Subcutaneous abdominal adipose tissue (tissue), 5 donors: Measurements from ENCODE around the gene SLC38A10.

Experiments used
- H3K27ac ChIP-seq: one replicate; pipeline ENCODE4 v1.7.0; 2013; ENCODE audit warnings: low read depth, mild to moderate bottlenecking, inconsistent platforms, low read length, moderate library complexity
- H3K27me3 ChIP-seq, 5 donors: one replicate each; pipeline ENCODE4 v1.7.0; 2013; ENCODE audit warnings: low read length in 5 of 5, inconsistent platforms in 1 of 5; ENCODE audit not compliant: control insufficient read depth in 5 of 5, insufficient read depth in 4 of 5
- H3K36me3 ChIP-seq, 5 donors: one replicate each; pipeline ENCODE4 v1.7.0; 2013; ENCODE audit warnings: low read length in 5 of 5; ENCODE audit not compliant: control insufficient read depth in 5 of 5, insufficient read depth in 5 of 5
- H3K4me1 ChIP-seq, 5 donors: one replicate each; pipeline ENCODE4 v1.7.0; 2013; ENCODE audit warnings: low read length in 5 of 5, mild to moderate bottlenecking in 3 of 5, moderate library complexity in 1 of 5; ENCODE audit not compliant: control insufficient read depth in 5 of 5, insufficient read depth in 5 of 5
- H3K4me3 ChIP-seq, 5 donors: one replicate each; pipeline ENCODE4 v1.7.0; 2013; ENCODE audit warnings: low read length in 5 of 5, low read depth in 1 of 5
- H3K9ac ChIP-seq, 5 donors: one replicate each; pipeline ENCODE4 v1.7.0; 2013; ENCODE audit warnings: low read length in 5 of 5, mild to moderate bottlenecking in 4 of 5, moderate library complexity in 3 of 5
- H3K9me3 ChIP-seq, 5 donors: one replicate each; pipeline ENCODE4 v1.7.0; 2013; ENCODE audit warnings: low read length in 5 of 5; ENCODE audit not compliant: control insufficient read depth in 5 of 5
- donor health status: healthy.
- donor health status: healthy.
- donor health status: healthy.
- donor health status: healthy.
- donor health status: healthy.

The SLC38A10 gene

DNA sequence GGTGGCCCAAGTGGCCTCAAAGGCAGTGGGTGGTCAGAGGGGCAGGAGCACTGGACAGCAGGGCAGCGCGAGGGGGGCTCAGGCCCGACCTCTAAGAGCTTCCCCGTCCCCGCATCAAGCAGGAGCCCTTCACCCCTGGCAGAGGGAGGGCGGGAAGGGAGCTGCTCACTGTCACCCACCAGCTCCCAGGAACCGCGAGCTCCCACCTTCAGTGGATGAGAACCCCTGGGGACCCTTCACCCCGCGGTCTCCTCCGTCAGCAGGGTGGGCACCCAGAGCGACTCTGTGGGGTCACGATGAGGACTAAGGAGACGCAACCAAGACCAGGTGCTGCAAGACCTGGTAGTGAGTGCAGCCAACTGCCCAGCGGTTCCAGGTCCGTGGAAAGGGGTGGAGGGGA lies 86.0 kb downstream of the SLC38A10 start:
- H3K27me3 ChIP-seq: no peaks in the 10 kb centered on the region
- H3K36me3 ChIP-seq: peaks cover 0 to 11% (median 2%) of the 10 kb centered on the region in 5 donors
- no peaks in the 10 kb centered on the region for H3K9me3 ChIP-seq
- H3K9ac ChIP-seq: no peak overlapping the region
- H3K27ac ChIP-seq: no peak overlapping the region
- no peak overlapping the region for H3K4me3 ChIP-seq
- H3K4me1 ChIP-seq: peaks cover 0 to 9% (median 4%) of the 10 kb centered on the region in 5 donors

DNA sequence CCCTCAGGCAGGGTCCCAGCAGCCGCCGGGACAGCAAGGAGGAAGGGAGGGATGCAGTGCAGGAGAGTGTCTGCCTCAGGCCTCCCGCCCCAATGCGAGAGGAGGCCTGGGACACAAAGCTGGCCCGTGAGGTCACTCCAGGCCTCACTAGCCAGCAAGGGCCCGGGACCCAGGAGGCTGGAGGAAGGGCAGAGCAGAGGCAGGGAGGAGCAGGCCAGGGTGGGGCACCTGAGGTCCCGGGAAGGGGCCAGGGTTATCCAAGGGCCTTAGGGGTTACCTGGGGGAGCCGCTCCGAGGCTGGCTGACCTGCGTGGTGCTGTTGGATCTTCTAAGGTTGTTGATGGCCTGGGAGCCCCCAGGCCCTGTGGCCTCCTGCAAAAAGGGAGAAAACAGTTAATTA lies 86.5 kb downstream of the SLC38A10 start:
- Histone ChIP-seq H3K27ac (no peak overlapping the region), H3K4me1 (peaks cover 0 to 9% (median 4%) of the 10 kb centered on the region in 5 donors), H3K27me3 (no peaks in the 10 kb centered on the region), H3K9me3 (no peaks in the 10 kb centered on the region), H3K4me3 (no peak overlapping the region), H3K36me3 (peaks cover 0 to 15% (median 6%) of the 10 kb centered on the region in 5 donors), H3K9ac (no peak overlapping the region)

DNA sequence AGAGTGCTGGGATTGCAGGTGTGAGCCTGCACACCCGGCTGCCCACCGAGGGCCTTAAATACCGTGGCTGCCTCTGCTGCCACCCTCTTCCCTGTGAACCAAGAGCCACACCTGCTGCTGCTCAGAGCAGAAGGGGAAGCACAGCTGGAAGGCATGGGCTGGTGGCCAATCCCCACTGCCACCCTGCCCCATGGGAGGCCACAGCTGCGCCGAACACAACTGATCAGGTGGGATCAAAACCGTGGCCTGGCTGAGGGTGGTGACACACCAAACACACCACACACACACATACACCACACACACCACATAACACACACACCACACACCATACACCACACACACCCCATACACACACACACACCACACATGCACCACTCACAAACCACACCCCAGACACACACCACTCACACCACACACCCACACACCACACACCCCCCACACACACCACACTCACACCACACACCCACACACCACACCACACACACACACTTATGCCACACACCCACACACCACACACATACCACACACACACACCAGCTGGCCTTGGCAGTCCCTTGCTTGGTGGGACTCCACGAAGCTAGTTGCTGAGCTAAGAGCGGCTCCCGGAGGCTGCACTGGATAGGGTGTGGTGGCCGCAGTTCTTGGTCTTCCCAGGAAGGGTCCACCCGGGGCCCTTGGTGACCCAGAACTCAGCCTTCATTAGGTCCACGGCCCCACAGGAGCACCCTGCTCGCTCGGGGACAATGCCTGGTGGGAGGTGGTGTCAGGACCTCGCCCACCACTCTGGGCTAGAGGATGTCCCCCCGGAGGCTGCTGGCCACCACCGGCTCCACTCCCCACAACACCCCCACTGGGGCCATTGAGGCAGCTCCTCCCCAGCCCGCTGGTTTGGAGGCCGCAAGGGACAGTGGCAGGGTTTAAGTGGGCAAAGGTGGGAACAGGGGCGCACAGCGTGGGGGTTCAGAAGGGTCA lies 87.2 kb downstream of the SLC38A10 start:
- H3K27ac ChIP-seq: no peak overlapping the region
- H3K27me3 ChIP-seq: no peaks in the 10 kb centered on the region
- H3K4me3 ChIP-seq: no peak overlapping the region
- H3K9ac ChIP-seq: no peak overlapping the region
- peaks cover 0 to 9% (median 4%) of the 10 kb centered on the region in 5 donors for H3K4me1 ChIP-seq
- peaks cover 0 to 22% (median 10%) of the 10 kb centered on the region in 5 donors for H3K36me3 ChIP-seq
- no peaks in the 10 kb centered on the region for H3K9me3 ChIP-seq

DNA sequence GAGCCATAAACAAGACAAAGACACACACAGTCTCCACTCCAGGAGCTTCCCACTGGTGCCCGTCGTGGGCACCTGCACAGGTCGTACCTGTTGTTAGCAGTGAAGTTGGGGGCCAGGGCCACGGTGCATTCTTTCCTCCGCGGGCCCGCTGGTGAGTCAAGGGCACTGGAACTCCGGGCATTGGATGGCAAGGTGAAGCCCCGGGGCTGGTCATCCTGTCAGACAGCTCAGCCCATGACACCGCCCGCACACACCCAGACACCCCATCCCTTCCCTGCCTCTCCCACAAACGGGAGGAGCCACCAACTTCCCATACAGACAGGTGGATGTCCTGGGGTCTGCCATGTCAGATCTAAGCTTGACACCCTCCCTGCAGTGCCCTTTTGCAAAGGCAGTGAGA lies 88.5 kb downstream of the SLC38A10 start:
- Histone ChIP-seq H3K27me3 (no peaks in the 10 kb centered on the region), H3K36me3 (peaks cover 0 to 23% (median 10%) of the 10 kb centered on the region in 5 donors), H3K9ac (no peak overlapping the region), H3K9me3 (no peaks in the 10 kb centered on the region), H3K4me1 (peaks cover 0 to 9% (median 4%) of the 10 kb centered on the region in 5 donors), H3K27ac (no peak overlapping the region), H3K4me3 (no peak overlapping the region)

DNA sequence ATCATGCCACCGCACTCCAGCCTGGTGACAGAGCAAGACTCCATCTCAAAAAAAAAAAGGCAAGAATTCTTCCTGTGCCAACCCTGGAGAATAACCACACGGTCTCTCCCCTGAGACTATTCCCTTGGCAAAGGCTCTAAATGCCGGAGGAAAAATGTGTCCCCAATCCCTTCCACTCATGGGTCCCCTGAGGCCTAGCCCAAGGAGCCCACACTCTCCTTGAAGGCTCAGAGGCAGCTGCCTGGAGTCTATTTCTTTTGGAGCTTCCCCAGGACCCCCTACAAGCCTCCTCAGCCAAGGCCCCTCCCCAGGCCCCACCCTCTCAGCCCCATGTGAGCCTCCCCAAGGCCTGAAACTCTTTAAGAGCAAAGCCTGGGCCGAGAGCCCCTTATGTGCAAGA lies 88.9 kb downstream of the SLC38A10 start:
- peaks cover 0 to 9% (median 4%) of the 10 kb centered on the region in 5 donors for H3K4me1 ChIP-seq
- no peaks in the 10 kb centered on the region for H3K9me3 ChIP-seq
- no peak overlapping the region for H3K4me3 ChIP-seq
- no peaks in the 10 kb centered on the region for H3K27me3 ChIP-seq
- H3K36me3 ChIP-seq: peaks cover 0 to 23% (median 10%) of the 10 kb centered on the region in 5 donors
- no peak overlapping the region for H3K27ac ChIP-seq
- no peak overlapping the region for H3K9ac ChIP-seq

DNA sequence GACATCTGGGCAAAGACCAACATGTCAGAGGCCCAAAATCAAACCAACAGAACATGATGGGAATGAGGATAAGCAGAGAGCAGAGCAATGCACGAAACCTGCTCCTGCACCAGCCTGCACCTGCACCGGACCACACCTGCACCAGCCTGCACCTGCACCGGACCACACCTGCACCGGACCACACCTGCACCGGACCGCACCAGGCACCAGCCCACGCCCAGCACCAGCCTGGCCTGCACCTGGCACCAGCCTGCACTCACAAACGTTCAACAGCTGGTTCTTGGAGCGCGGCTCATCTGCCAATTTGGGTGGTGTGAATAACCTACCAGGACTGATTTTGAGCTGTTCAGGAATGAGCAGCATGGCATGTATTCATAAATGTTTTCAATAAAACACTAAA lies 90.5 kb downstream of the SLC38A10 start:
- H3K27ac ChIP-seq: no peak overlapping the region

DNA sequence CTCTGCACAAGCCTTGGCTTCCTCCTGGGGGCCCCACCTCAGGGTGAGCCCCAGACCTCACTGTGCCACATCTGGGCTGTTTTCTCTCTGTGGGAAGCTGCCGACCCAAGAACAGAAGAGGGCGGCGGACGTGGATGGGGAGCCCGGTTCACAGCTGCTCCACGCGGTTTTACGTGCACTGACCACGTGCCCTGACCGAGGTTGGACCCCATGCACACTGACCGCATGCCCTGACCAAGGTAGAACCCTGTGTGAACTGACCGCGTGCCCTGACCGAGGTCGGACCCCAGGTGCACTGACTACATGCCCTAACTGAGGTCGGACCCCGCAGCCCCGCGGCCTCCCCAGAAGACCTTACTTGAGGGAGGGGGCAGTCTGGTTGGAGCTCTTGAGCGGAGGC lies 92.0 kb downstream of the SLC38A10 start:
- Histone ChIP-seq H3K27ac (no peak overlapping the region), H3K9ac (no peak overlapping the region), H3K27me3 (no peaks in the 10 kb centered on the region), H3K4me1 (peaks cover 0 to 21% (median 6%) of the 10 kb centered on the region in 5 donors), H3K9me3 (no peaks in the 10 kb centered on the region), H3K4me3 (no peak overlapping the region), H3K36me3 (peaks cover 0 to 31% (median 11%) of the 10 kb centered on the region in 5 donors)

More for the DNA sequence above, 90.5 kb downstream of the SLC38A10 start:
- no peak overlapping the region for H3K9ac ChIP-seq
- no peak overlapping the region for H3K4me3 ChIP-seq
- H3K4me1 ChIP-seq: peaks cover 0 to 9% (median 6%) of the 10 kb centered on the region in 5 donors
- H3K9me3 ChIP-seq: no peaks in the 10 kb centered on the region
- H3K36me3 ChIP-seq: peaks cover 0 to 26% (median 10%) of the 10 kb centered on the region in 5 donors
- no peaks in the 10 kb centered on the region for H3K27me3 ChIP-seq

DNA sequence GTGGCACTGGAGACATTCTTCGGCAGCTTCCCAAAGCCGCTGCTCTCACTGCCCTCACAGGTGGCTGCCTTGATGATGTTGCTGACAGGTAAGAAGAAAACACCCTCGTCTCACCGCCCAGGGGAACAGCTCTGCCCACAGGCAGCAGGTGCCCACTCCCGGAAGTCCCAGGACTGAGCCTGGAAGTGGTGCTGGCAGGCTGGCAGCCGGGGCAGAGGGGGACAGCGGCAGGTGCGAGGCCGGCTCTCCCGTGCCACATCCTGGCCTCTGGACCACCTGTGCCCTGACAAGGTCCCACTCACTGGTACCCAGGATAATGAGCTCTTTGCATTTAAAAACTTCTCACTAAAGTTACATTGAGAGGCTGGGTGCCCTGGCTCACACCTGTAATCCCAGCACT lies 92.8 kb downstream of the SLC38A10 start:
- no peak overlapping the region for H3K4me3 ChIP-seq
- H3K9me3 ChIP-seq: no peaks in the 10 kb centered on the region
- no peak overlapping the region for H3K27ac ChIP-seq
- H3K27me3 ChIP-seq: no peaks in the 10 kb centered on the region
- H3K4me1 ChIP-seq: peaks cover 0 to 29% (median 6%) of the 10 kb centered on the region in 5 donors
- H3K36me3 ChIP-seq: peaks cover 0 to 36% (median 11%) of the 10 kb centered on the region in 5 donors
- no peak overlapping the region for H3K9ac ChIP-seq

DNA sequence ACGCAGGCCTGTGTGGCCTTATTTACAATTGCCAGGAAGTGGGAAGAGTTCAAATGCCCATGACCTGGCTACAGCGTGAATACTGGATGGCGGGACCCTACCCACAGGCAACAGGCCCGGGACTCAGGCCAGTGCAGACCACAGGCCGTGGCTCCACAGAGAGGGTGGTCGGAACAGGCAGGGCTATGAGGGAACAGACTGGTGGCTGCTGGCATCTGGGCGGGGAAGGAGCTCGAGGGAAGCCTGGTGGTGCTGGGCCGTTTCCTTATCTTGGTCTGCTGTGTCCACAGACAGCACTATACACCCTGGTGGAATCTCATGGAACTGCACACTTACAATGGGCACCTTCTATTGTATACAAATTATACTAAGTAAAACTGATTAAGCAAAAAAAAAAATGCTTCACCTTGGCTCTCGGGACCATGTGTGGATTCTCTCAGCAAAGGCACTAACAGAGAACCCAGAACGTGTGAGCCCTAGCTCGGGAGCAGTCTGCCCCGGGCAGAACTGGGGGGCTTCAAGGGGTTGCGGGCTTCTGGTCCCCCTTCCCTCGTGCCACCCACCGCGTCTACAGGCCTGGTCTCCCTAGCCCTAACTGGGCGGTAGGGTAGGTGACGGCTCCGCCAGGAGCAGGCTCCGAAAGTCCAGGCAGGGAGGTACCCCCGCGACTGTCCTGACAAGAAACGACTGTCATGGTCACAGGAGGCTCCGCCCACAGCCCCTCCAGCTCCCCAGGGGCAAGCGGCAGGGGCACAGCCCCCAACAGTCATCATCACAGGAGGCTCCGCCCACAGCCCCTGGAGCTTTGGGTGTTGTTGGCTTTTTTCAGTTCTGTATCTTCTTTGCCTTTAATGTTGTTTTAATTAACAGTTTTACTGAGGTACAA lies 94.2 kb downstream of the SLC38A10 start:
- Histone ChIP-seq H3K4me3 (no peak overlapping the region), H3K9me3 (no peaks in the 10 kb centered on the region), H3K27ac (no peak overlapping the region), H3K4me1 (peaks cover 0 to 39% (median 7%) of the 10 kb centered on the region in 5 donors), H3K27me3 (no peaks in the 10 kb centered on the region), H3K36me3 (peaks cover 0 to 31% (median 9%) of the 10 kb centered on the region in 5 donors), H3K9ac (no peak overlapping the region)
